Measurements from ENCODE around the gene TPT1.

Gene TPT1

DNA sequence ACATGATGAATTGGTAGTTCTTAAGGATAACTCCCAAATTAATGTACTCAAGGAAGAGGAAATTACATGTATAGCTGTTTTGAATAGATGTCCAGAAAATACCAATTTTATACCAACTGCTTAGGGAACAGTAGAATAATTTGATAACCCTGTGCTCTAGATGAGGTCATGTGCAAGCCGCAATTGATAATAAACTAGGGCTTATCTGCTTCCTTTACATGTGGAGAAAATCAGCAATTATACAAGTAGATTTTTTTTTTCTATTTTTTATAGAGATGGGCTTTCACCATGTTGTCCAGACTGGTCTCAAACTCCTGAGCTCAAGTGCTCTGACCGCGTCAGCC, 9.3 kb downstream of the TPT1 start:
- TF ChIP-seq EZH2phosphoT487 (IDR thresholded peaks at IDR 0.05; ENCODE audit: borderline replicate concordance, low read length) (no peak), CTCF (IDR thresholded peaks at IDR 0.05; ENCODE audit: low read depth, low read length, poor library complexity, severe bottlenecking) (no peak)
- H3K4me3 ChIP-seq (ENCODE audit: low read length): no peak overlapping the region
- H3K36me3 ChIP-seq (ENCODE audit: control insufficient read depth, low read length): peaks cover 38% of the 10 kb centered on the region
- H3K9me2 ChIP-seq (replicated peaks; ENCODE audit: control insufficient read depth, low read length): no peaks in the 10 kb centered on the region
- H3K27ac ChIP-seq (ENCODE audit: low read depth, low read length): peak overlapping the region; percentile 7; the same call in 1 of the 2 replicates
- H3K9me3 ChIP-seq (ENCODE audit: control insufficient read depth, insufficient read depth, low read length): no peaks in the 10 kb centered on the region
- H3F3A ChIP-seq (ENCODE audit: control insufficient read depth, insufficient read depth): peaks cover 70% of the 10 kb centered on the region
- H3K4me1 ChIP-seq (ENCODE audit: control insufficient read depth, low read length): peaks cover 60% of the 10 kb centered on the region
- no peaks in the 10 kb centered on the region for H3K27me3 ChIP-seq (ENCODE audit: control insufficient read depth, low read length)
- H4K20me1 ChIP-seq (ENCODE audit: control insufficient read depth, insufficient read depth, low read depth, low read length): peaks cover 29% of the 10 kb centered on the region
- H3K79me2 ChIP-seq (ENCODE audit: control insufficient read depth, low read length): peaks cover 20% of the 10 kb centered on the region
- H3K4me2 ChIP-seq (ENCODE audit: low read length): no peak overlapping the region

GRCh38 chr13:45331123-45331619, 9.8 kb downstream of the TPT1 start:
- Histone ChIP-seq H3K4me1 (ENCODE audit: control insufficient read depth, low read length) (peaks cover 60% of the 10 kb centered on the region), H3K4me2 (ENCODE audit: low read length) (no peak overlapping the region), H4K20me1 (ENCODE audit: control insufficient read depth, insufficient read depth, low read depth, low read length) (peaks cover 24% of the 10 kb centered on the region), H3K9me3 (ENCODE audit: control insufficient read depth, insufficient read depth, low read length) (no peaks in the 10 kb centered on the region), H3K27me3 (ENCODE audit: control insufficient read depth, low read length) (no peaks in the 10 kb centered on the region), H3K9me2 (replicated peaks; ENCODE audit: control insufficient read depth, low read length) (no peaks in the 10 kb centered on the region), H3K79me2 (ENCODE audit: control insufficient read depth, low read length) (peaks cover 15% of the 10 kb centered on the region), H3K27ac (ENCODE audit: low read depth, low read length) (peak overlapping the region; percentile 7; the same call in 1 of the 2 replicates), H3K36me3 (ENCODE audit: control insufficient read depth, low read length) (peaks cover 33% of the 10 kb centered on the region), H3F3A (ENCODE audit: control insufficient read depth, insufficient read depth) (peaks cover 66% of the 10 kb centered on the region), H3K4me3 (ENCODE audit: low read length) (no peak overlapping the region)
- TF ChIP-seq CTCF (IDR thresholded peaks at IDR 0.05; ENCODE audit: low read depth, low read length, poor library complexity, severe bottlenecking): no peak
- TF ChIP-seq EZH2phosphoT487 (IDR thresholded peaks at IDR 0.05; ENCODE audit: borderline replicate concordance, low read length): no peak

GRCh38 chr13:45328661-45329111, 12.3 kb downstream of the TPT1 start:
- H3K36me3 ChIP-seq (ENCODE audit: control insufficient read depth, low read length): peaks cover 8% of the 10 kb centered on the region
- H3K4me3 ChIP-seq (ENCODE audit: low read length): no peak overlapping the region
- no peak overlapping the region for H3K27ac ChIP-seq (ENCODE audit: low read depth, low read length)
- H3K79me2 ChIP-seq (ENCODE audit: control insufficient read depth, low read length): no peaks in the 10 kb centered on the region
- peaks cover 37% of the 10 kb centered on the region for H3K4me1 ChIP-seq (ENCODE audit: control insufficient read depth, low read length)
- peaks cover 13% of the 10 kb centered on the region; the same call in 1 of the 2 replicates for H4K20me1 ChIP-seq (ENCODE audit: control insufficient read depth, insufficient read depth, low read depth, low read length)
- no peaks in the 10 kb centered on the region for H3K9me2 ChIP-seq (replicated peaks; ENCODE audit: control insufficient read depth, low read length)
- peak overlapping the region; percentile 58; the same call in 1 of the 2 replicates for H3K4me2 ChIP-seq (ENCODE audit: low read length)
- no peaks in the 10 kb centered on the region for H3K27me3 ChIP-seq (ENCODE audit: control insufficient read depth, low read length)
- H3K9me3 ChIP-seq (ENCODE audit: control insufficient read depth, insufficient read depth, low read length): no peaks in the 10 kb centered on the region
- no peak for TF ChIP-seq EZH2phosphoT487 (IDR thresholded peaks at IDR 0.05; ENCODE audit: borderline replicate concordance, low read length)
- TF ChIP-seq CTCF (IDR thresholded peaks at IDR 0.05; ENCODE audit: low read depth, low read length, poor library complexity, severe bottlenecking): no peak
- peaks cover 41% of the 10 kb centered on the region for H3F3A ChIP-seq (ENCODE audit: control insufficient read depth, insufficient read depth)

Measured in DOHH2 (cell line).